ENCODE data around the gene CCM2L.
A peak's percentile ranks its signal among the peaks of the same experiment; 100 is the strongest.
"Not testable (repeated sequence)": the region's sequence is repeated elsewhere in the genome, so short reads cannot be mapped to it uniquely, and the experiment has no call there.

Gene CCM2L

GRCh38 chr20:32031007-32031958, 21.0 kb downstream of the CCM2L start:
- DNase-seq, result peak; percentile 49

- DNase-seq, result no peak
These were observed 23.1 kb downstream of the CCM2L start for GRCh38 chr20:32033316-32033715.

- not testable (repeated sequence) for DNase-seq
These were observed 23.5 kb downstream of the CCM2L start for GRCh38 chr20:32033721-32034120.

- DNase-seq, result no peak
These were observed 24.6 kb downstream of the CCM2L start for GRCh38 chr20:32034581-32035425.

DNA sequence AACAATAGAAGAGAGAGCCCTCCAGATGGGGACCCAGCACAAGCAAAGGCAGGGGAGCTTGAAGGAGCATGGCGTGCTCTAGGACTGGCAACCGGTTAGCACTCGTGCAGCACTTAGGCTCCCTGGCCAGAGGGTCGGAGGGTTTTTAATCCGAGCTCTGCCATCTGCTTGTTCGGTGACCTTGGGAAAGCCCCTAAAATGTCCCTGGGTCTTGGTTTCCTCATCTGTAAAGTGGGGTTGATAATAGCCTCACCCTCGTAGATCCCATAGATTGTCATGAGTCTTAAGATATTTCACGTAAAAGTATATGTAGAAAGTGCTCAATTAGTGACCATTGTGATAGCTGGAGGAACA, 25.2 kb downstream of the CCM2L start:
- no peak for DNase-seq

DNA sequence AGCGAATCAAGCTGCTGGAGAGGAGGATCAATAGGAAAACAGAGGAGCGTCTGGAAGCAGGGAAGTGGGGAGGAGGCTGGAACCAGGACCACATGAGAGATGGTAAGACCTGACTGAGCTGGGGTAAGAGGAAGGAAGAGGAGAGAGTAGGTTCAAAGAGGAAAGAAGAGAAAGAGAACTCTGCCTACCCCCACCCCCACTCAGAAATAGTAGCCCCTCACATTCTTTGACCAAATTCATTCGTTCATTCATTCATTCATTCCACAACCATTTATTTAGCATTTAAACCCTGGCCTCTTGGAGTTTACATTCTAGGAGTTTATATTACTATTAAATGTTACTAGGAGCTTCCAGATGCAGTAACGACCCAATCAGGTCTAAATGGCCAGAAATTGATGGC, 26.0 kb downstream of the CCM2L start:
- DNase-seq, result no peak

DNA sequence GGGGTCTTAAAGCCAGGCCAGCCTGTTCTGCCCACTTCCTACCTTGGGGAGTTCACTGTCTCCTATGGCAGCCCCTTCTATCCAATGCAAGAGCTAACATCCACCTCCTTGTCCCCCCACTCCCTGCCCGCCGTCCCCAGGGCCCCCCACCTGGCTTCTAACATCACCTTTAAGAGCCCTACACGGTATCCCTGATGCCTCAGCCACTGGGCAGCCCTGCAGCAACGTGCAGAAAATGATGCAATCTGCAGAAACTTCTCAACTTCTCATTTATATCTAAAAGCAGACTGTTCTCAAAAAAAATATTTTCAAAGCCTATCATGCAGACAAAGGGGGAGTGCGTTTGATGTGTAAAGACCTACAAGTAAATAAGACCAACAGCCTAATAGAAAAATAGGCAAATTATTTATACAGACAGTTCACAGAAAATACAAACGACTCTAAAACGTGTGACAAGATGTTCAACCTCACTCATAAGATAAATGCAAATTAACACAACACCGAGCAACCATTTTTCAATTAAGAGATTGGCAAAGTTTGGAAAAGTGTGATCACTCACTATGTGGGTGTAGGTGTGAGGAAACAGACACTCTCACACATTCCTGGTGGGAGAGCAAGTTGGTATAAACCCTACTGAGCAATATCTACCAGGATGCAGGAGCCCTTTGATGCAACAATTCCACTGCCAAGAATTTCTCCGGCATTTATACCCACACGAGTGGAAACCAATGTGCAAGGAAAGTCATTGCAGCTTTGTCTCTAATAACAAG, 26.7 kb downstream of the CCM2L start:
- no peak for DNase-seq

- no peak for DNase-seq
These were observed 27.7 kb downstream of the CCM2L start for GRCh38 chr20:32037929-32038328.

- DNase-seq, result no peak
These were observed 30.1 kb downstream of the CCM2L start for GRCh38 chr20:32040142-32040953.

DNA sequence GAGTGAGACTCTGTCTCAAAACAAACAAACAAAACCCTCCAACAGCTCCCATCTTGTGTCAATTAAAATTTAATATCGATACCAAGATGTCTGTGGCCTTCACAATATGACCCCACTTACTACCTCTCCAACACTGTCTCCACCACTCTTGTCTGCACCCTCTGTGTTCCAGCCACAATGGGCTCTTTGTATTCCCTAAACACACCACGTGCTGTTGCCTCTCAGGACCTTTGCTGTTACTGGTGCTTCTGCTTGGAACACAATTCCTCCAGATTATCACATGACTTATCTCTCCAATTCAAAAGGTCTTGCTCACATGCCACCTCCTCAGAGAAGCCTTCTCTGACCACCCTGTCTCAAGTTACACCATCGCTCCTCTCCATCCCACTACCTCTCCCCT, 35.8 kb downstream of the CCM2L start:
- DNase-seq, result no peak

GRCh38 chr20:32050324-32050841, 40.1 kb downstream of the CCM2L start:
- no peak for DNase-seq

DNA sequence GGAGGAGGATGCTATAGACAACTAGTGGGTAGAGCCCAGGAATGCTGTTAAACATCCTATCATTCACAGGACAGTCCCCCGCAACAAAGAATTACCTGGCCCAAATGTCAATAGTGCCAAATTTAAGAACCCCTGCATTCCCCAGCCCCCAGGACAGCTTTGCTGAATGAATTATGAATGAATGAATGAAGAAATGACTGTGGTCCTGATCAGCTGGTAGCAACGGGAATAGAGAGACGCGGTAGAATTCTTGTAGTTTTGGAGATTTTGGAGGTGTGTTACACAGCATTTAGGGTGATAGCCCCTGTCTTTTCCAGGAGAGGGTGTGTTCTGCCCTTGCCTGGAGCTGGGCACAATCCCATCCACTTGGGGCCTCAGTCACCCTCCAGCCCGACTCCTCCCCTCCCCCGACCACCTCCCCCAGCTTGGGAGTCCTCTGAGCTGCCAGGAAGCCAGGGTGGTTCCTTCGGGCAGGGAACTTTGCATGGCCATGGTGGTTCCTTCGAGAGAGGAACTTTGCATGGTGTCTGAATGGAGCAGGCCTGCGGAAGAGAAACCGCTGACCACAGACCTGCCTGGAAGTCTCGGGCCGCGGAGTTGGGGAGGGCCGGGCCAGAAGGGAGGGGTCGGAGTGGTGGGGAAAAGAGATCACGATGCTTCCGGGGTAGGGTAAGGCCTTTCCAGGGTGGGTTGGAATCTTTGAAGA, 40.8 kb downstream of the CCM2L start:
- no peak for DNase-seq

DNA sequence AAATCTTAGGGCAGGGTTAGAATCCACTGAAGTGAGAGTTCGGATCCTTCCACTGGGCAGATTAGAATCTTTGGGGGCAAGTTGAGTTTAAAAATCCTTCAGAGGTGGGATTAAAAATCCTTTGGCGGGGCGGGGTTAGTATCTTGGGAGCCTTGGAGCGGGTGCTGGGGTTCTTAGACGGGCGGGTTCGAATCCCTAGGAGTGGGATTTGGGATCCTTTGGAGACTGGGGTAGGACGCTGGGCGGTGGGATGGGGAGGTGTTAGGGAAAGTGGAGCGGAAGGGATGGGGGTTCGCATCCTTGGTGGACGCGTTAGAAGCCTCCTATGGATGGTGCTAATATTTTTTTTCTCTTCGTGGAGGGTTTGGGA, 41.5 kb downstream of the CCM2L start:
- DNase-seq, result no peak

DNA sequence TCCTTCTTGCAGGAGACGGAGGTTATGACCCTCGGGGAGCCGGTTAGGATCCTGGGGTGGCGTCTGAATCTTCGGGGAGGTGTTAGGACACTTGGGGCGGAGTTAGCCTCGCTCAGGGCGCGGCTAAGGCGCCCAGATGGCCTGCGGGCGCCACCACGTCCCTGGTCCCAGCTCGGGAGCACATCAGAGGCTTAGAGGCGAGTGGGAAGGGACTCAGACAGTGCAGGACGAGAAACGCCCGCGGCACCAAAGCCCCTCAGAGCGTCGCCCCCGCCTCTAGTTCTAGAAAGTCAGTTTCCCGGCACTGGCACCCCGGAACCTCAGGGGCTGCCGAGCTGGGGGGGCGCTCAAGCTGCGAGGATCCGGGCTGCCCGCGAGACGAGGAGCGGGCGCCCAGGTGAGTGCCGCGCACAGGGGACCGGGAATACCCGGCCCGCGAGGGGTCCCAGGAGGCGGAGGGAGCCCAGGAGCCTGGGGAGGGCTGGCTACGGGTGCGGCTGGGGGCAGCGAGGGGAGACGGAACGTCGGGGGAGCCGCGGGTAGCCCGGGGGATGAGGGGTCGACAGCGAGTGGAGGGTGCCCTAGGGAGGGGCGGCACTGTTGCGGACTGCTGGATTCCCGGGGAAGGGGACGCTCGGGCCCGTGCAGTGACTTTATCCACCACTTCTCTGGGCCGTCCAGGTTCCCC, 42.0 kb downstream of the CCM2L start, which contains the start of gene HCK:
Gene HCK, plus strand, starts transcription at position 153 of the 688 bp plus-strand sequence.
- no peak for DNase-seq

DNA sequence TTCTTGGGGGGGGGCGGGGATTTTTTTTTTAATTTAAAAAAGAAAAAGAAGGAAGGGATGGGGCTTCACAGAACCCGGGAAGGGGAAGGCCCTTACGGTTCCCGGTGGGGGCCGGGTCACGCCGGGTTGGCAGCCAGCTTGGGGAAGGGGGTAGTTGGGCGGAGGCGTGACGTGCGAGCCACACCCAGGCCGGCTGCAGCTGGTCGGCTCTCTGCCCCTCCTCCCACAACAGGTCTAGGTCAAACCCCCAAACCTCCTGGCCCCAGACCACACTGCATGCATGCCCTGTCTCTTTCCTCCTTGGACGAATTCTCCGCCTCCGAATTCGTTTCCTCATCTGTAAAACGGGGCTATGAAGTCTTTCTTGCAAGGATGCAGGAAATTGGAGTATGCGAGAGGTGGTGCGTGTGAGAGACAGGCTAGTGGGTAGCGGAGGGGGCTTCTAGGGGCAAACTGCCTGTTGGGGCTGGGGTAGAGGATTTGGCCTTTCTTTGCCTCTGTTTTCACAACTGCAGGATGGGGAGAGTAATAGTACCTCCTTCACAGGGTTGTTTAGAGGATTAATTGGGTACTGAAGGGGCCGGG, 42.6 kb downstream of the CCM2L start:
- DNase-seq, result no peak

GRCh38 chr20:32053648-32054047, 43.4 kb downstream of the CCM2L start:
- DNase-seq, result no peak

GRCh38 chr20:32056708-32057483, 46.7 kb downstream of the CCM2L start:
- DNase-seq, result no peak

DNA sequence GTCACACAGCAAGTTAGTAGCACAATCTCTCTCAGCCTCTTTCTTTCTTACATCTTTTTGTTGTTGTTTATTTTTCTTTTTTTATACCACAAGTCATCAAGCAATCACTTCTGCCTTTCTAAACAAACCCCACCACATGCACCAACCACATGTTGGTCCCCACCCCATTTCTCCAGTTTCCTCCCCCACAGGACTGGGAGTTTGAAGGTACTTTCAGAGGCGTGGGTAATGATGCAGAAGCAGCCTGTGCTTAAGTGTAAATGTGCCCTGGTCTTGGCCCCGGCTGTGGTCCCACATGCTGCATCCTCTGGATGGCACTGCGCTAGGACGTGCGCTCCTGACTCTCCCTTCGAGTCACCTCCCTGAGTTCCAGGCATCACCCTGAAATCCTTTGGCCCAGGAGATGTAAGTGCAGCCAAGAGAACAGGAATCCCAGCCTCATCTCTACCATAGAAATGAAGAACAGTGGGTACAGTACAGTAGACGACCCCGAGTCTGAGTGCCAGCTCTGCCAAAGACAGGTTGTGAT, 47.5 kb downstream of the CCM2L start:
- no peak for DNase-seq

DNA sequence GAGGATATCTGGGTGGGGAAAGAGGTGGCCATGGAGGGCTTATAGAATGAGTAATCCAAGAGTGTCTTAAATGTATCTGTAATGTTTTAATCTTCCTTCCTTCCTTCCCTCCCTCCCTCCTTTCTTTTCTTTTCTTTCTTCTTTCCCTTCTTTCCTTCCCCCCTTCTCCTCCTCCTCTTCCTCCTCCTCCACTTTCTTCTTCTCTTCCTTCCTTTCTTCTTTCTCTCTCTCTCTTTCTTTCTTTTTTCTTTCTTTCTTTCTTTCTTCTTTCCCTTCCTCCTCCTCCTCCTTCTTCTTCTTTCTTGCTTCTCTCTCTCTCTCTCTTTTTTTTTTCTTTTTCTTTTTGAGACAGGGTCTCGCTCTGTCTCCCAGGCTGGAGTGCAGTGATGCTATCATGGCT, 49.0 kb downstream of the CCM2L start:
- DNase-seq, result no peak

Measured in NCI-H510A (cell line).